ENCODE data around the gene MDN1.

DNA sequence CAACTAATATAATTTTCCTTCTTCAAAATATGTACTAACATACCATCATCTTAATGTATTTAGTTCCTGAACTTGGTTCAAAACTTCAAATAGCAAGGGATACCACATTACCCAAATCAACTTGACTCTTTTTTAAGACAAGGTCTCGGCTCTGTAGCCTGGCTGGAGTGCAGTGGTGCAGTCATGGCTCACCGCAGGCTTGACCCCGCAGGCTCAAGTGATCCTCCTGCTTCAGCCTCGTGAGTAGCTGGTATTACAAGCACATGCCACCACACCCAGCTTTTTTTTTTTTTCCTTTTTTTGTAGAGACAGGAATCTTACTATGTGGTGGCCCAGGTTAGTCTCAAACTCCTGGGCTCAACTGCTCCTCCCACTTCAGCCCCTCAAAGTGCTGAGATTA is 125.2 kb downstream of the MDN1 start:
- TF ChIP-seq, protein P1, sequence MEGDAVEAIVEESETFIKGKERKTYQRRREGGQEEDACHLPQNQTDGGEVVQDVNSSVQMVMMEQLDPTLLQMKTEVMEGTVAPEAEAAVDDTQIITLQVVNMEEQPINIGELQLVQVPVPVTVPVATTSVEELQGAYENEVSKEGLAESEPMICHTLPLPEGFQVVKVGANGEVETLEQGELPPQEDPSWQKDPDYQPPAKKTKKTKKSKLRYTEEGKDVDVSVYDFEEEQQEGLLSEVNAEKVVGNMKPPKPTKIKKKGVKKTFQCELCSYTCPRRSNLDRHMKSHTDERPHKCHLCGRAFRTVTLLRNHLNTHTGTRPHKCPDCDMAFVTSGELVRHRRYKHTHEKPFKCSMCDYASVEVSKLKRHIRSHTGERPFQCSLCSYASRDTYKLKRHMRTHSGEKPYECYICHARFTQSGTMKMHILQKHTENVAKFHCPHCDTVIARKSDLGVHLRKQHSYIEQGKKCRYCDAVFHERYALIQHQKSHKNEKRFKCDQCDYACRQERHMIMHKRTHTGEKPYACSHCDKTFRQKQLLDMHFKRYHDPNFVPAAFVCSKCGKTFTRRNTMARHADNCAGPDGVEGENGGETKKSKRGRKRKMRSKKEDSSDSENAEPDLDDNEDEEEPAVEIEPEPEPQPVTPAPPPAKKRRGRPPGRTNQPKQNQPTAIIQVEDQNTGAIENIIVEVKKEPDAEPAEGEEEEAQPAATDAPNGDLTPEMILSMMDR (IDR thresholded peaks at IDR 0.05 in 8 of 11, conservative IDR thresholded peaks at IDR 0.05 in 3 of 11), result no peak
- TF ChIP-seq POLR2A (IDR thresholded peaks at IDR 0.05), result no peak
